Activated T-cell treated with anti-CD3 and anti-CD28 coated beads, Interleukin-2, amount 50 U/mL, for 48 hours (primary cell): ENCODE measurements around the gene CCDC183.
"Not testable (repeated sequence)": the region's sequence is repeated elsewhere in the genome, so short reads cannot be mapped to it uniquely, and the experiment has no call there.

ENCODE experiments used
- DNase-seq, 2 experiments: peaks; one replicate each; pipeline ENCODE4 v3.0.0-alpha.2; 2020

Gene CCDC183

GRCh38 chr9:136826703-136827582 is 30.8 kb downstream of the CCDC183 start:
- no peak for DNase-seq

- DNase-seq, result no peak
Measured at GRCh38 chr9:136827794-136828473, 31.8 kb downstream of the CCDC183 start.

GRCh38 chr9:136828474-136829140 is 32.5 kb downstream of the CCDC183 start:
- no peak for DNase-seq

GRCh38 chr9:136829412-136829811 is 33.3 kb downstream of the CCDC183 start:
- no peak for DNase-seq

- DNase-seq, result no peak
Measured at GRCh38 chr9:136829981-136830885, 34.1 kb downstream of the CCDC183 start.

- DNase-seq, result no peak
Measured at GRCh38 chr9:136831002-136831719, 35.0 kb downstream of the CCDC183 start.

GRCh38 chr9:136831720-136832104 is 35.6 kb downstream of the CCDC183 start:
- DNase-seq, result no peak

- DNase-seq, result no peak
Measured at GRCh38 chr9:136832581-136832980, 36.4 kb downstream of the CCDC183 start.

- not testable (repeated sequence) for DNase-seq
Measured at GRCh38 chr9:136833381-136834048, 37.4 kb downstream of the CCDC183 start.

GRCh38 chr9:136835162-136835931 is 39.2 kb downstream of the CCDC183 start:
- DNase-seq, result no peak

- no peak for DNase-seq
Measured at GRCh38 chr9:136835932-136836904, 40.1 kb downstream of the CCDC183 start.

- DNase-seq, result no peak
Measured at GRCh38 chr9:136837146-136837855, 41.2 kb downstream of the CCDC183 start.

GRCh38 chr9:136837856-136838277 is 41.7 kb downstream of the CCDC183 start:
- DNase-seq, result not testable (repeated sequence)

- no peak for DNase-seq
Measured at GRCh38 chr9:136838314-136839228, 42.4 kb downstream of the CCDC183 start.

- no peak for DNase-seq
Measured at GRCh38 chr9:136839229-136840139, 43.3 kb downstream of the CCDC183 start.
